Cerebellar cortex (tissue), 1 donor: ENCODE data around the gene FAM13B.
"Not testable (repeated sequence)": the region's sequence is repeated elsewhere in the genome, so short reads cannot be mapped to it uniquely, and the experiment has no call there.

Experiments
- DNase-seq: peaks from one replicate; pipeline ENCODE4 v3.0.0-alpha.2; 2015; ENCODE audit warnings: low spot score

FAM13B gene

GRCh38 chr5:138032572-138033385 lies at the start of gene FAM13B:
FAM13B (minus strand) TSS chr5:138033079; CDS start chr5:138019111, 13,968 bp downstream.
- DNase-seq, result peak; percentile 74

- no peak for DNase-seq
Observed at GRCh38 chr5:138082033-138082432, 49.2 kb upstream of the FAM13B start.

GRCh38 chr5:138078006-138078643 lies 45.2 kb upstream of the FAM13B start:
- DNase-seq, result no peak

- peak; percentile 84 for DNase-seq
Observed at GRCh38 chr5:138077064-138077696, 44.3 kb upstream of the FAM13B start.

- DNase-seq, result not testable (repeated sequence)
Observed at GRCh38 chr5:138070026-138070425, 37.1 kb upstream of the FAM13B start.

- DNase-seq, result peak; percentile 59
Observed at GRCh38 chr5:138068742-138069600, 36.1 kb upstream of the FAM13B start.

GRCh38 chr5:138067945-138068344 lies 35.1 kb upstream of the FAM13B start:
- no peak for DNase-seq

- DNase-seq, result no peak
Observed at GRCh38 chr5:138065102-138065501, 32.2 kb upstream of the FAM13B start.

GRCh38 chr5:138064526-138064925 lies 31.6 kb upstream of the FAM13B start:
- no peak for DNase-seq

GRCh38 chr5:138054847-138055558 lies 22.1 kb upstream of the FAM13B start:
- DNase-seq, result peak; percentile 94

GRCh38 chr5:138054206-138054605 lies 21.3 kb upstream of the FAM13B start:
- DNase-seq, result no peak

GRCh38 chr5:138053554-138053953 lies 20.7 kb upstream of the FAM13B start:
- DNase-seq, result no peak

- not testable (repeated sequence) for DNase-seq
Observed at GRCh38 chr5:138052718-138053117, 19.8 kb upstream of the FAM13B start.

GRCh38 chr5:138051441-138052296 lies 18.8 kb upstream of the FAM13B start:
- no peak for DNase-seq

- DNase-seq, result not testable (repeated sequence)
Observed at GRCh38 chr5:138045283-138045682, 12.4 kb upstream of the FAM13B start.

GRCh38 chr5:138038826-138039225 lies 5.9 kb upstream of the FAM13B start:
- DNase-seq, result no peak

GRCh38 chr5:138037907-138038633 lies 5.2 kb upstream of the FAM13B start:
- no peak for DNase-seq

GRCh38 chr5:138037271-138037670 lies 4.4 kb upstream of the FAM13B start:
- DNase-seq, result no peak
